ENCODE results near the gene CXCL6. TPM values are rescaled to one million over a fixed set of nuclear protein-coding genes. Genes with fewer than 3 reads are reported as not detected.

The CXCL6 gene
- polyA plus RNA-seq (ENCODE audit: insufficient read length) = not detected
- long read RNA-seq, donor 1 = 0 reads
- long read RNA-seq, donor 2 = 0 reads
- long read RNA-seq, donor 3 = 0 reads
- long read RNA-seq, donor 4 = 0 reads
- long read RNA-seq, donor 5 = 0 reads
- long read RNA-seq, donor 6 = 0 reads
- long read RNA-seq, donor 7 = 0 reads
- long read RNA-seq, donor 8 = 0 reads

DNA sequence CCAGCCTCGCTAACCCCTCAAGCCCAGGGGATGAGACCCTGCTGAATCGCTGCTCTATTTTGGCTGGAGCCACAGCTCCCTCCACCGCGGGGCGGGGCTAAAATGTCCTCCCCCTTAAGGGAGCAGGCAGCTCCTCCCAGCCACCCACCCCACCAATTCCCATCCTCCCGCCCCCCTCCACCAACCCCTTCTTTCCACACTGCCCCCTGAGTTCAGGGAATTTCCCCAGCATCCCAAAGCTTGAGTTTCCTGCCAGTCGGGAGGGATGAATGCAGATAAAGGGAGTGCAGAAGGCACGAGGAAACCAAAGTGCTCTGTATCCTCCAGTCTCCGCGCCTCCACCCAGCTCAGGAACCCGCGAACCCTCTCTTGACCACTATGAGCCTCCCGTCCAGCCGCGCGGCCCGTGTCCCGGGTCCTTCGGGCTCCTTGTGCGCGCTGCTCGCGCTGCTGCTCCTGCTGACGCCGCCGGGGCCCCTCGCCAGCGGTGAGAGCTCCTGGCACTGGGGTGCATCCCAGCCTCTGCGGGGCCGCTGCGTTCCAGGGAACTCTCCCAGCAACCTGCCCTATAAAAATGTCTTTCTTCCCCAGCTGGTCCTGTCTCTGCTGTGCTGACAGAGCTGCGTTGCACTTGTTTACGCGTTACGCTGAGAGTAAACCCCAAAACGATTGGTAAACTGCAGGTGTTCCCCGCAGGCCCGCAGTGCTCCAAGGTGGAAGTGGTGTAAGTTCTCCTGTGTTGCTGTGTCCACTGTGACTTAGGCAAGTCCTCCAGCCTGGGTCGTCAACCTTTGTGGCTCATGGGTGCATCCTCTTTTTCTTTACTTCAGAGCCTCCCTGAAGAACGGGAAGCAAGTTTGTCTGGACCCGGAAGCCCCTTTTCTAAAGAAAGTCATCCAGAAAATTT, at the start of gene CXCL6:
TSS of gene CXCL6 (plus strand) at position 306 of the 907 bp plus-strand sequence. CDS start at position 379, 73 bp downstream.
- DNase-seq = no peak

DNA sequence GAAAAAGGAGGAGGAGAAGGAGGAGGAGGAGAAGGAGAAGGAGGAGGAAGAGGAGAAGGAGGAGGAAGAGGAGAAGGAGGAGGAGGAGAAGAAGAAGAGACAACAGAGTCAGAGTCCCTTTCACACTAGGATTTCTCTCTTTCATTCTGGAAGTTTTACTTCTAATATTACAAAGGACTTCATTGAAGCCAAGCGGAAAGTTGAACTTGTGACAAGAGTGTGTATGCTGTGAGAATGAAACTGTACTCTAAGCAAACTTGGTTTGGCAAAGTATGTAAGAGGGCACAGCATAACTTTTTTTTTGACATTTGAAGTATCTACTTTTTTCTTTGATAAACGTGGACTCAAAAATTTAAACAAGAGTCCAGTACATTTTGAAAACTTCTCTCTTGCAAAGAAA, 48.1 kb upstream of the CXCL6 start:
- no peak for DNase-seq

DNA sequence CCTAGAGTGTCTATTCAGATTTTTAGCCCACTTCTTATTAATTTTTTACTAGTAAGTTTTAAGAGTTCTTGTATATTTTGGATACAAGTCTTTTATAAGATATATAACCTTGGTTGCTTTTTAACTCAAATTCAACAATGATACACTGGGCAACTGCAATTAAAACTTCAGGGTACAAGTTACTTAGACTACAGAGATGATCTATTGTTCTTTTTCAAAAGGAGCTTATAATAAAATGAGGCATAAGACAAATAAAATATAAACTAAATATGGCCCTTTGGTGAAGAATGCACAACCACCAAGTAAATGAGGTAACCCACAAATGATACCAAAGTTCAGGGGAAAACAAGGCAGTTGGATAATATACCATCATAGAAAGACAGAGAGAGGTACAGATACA, 37.6 kb upstream of the CXCL6 start:
- no peak for DNase-seq

DNA sequence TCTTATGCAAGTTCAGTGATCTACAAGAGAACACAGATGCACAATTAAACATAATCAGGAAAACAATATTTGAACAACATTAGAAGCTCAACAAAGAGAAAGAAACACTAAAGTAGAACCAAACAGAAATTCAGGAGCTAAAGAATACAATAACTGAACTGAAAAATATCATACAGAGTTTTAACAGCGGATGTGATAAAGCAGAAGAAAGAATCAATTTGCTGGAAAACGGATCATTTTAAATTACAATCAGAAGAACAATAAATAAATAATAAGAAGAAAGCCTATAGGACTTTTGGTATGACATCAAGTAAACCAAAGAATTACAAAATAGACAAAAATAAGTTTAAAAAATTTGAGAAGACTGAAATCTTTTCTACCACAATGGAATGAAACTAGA, 36.3 kb upstream of the CXCL6 start:
- no peak for DNase-seq

DNA sequence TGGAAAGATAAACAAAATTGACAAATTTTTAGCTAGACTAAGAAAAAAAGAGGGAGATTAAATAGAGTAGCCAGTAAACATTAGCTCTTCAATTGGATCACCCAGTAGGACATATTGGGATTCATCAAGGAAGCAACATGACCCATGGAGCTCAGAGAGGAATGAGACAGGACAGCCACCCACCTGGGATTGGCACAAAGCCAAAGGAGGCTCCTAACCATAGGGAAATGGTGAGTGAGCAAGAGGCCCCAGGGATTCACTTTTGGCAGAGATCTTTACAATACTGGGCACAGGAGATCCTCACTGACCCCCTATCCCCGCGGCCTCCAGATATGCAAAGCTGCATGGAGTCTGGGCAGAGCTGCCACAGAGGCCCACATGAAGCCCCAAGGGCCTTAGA, 34.8 kb upstream of the CXCL6 start:
- no peak for DNase-seq

DNA sequence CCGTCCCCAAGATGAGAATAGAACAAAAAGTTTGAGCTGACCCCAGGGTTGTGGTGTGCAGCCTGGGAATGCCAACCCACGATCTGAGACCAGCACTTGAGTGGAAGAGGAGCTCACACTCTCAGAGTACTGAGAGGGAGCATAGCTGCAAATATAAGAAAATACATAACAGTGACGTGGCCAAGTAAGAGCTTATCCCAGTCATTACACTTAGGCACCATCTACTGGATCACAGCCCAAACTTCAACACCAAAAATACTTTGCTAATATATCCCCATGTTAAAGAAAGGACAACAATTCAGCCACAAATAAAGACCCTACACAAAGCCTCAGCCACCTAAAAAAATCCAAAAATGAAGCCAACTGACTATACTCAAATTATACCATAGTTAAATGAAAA, 33.3 kb upstream of the CXCL6 start:
- DNase-seq = no peak

DNA sequence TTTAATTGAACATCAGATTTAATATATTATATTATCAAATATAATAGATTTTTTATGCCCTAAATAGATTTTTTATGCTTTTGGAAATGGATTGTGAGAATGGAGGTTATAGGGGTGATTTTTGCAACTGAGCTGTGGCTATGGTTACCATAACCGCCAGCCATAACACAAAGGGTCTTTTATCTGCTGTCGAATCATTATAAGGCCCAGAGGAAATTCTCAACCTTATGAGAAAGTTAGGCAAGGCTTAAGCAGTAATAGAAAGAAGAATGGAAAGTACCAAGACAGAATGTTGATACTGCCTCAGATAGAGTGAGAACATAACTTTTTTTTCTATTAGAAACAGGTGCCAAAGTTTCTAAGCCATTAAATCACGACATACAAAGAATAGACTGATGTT, 26.3 kb upstream of the CXCL6 start:
- DNase-seq = no peak

DNA sequence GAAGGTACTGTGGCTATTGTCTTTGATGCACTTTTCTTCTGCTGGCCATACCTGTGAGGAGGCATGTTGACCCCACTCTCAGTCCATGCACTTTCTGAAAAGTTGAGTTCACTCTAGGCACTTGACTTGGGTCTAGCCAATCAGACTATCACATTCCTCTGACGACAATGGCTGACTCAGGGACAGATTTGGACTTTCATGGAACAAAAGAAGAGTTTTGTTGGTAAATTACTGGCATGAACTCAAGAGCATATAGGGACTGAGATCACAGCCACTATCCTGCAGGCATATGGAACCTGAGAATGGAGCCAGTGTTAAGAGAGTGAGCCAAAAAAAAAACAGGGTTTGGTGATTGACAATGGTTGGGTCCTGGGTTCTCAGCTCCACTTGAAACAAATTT, 24.6 kb upstream of the CXCL6 start:
- no peak for DNase-seq

DNA sequence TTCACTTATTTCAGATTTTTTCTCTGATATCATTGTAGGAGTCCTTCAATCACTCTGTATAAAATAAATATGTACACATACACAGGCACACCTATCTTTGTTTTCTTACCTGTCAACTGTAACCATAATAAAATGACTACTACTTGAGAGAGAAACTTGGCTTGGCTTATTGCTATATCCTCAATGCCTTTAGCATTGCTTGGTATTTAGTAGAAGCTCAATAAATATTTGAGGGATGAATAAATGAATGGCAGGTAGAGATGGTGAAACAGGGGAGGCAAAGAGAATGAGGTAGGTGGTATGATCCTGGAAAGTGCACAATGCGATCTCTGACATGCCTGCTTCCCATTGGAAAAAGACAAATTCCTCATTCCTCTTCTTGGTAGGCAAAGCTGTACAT, 21.8 kb upstream of the CXCL6 start:
- DNase-seq = no peak

DNA sequence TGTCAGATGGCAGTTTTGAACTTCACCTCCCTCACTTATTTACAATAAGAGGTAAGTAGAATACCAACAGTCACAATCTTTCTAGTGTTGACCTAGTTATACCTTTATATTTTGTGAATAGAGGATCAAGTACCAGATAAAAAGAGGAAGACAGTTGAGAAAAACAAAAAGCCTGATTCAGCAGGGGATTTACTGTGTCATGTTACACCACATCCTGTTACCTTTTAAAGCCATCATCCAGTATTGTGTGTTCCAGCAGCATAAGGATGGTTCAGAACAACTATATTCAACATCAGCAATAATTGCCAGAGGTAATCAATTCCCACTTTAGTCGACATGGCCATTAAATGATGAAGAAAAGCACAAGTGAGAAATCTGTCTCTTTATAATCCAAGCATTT, 21.3 kb upstream of the CXCL6 start:
- DNase-seq = no peak

DNA sequence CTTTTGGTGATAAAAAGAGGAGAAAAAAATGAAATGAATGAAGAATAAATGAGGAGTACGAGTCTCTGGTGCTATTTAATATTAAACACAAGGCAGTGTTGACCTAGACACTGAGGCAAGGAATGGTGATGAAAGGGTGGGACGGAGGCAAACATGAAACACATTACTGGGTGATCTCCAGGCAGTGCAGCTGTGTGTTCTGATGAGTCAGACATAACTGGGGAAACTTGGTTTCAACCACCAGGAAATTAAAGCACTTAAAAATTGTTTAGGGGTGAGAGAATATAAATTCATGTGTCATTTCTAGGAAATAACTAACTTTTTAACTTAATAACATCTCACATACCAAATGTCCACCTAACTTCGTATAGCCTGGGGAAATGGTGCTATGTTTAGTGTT, 19.7 kb upstream of the CXCL6 start:
- DNase-seq = no peak

DNA sequence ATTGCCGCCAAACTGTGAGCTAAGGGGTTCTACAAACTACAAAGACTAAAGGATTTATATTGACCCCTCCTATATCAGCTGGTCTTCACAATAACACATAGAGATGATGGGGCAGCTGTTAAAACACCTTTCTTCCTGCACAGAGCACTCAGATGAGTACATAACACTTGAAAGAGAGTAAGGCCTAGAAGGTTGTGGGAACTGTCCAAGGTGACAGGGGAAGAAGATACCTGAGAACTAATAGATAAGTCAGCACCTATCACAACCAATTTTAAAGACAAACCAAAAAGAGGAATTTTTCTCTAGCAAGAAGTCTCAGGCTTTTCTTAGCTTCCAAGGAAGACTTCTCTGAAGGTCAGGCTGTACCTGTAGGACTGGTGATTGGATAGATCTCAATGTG, 19.1 kb upstream of the CXCL6 start:
- DNase-seq = no peak

DNA sequence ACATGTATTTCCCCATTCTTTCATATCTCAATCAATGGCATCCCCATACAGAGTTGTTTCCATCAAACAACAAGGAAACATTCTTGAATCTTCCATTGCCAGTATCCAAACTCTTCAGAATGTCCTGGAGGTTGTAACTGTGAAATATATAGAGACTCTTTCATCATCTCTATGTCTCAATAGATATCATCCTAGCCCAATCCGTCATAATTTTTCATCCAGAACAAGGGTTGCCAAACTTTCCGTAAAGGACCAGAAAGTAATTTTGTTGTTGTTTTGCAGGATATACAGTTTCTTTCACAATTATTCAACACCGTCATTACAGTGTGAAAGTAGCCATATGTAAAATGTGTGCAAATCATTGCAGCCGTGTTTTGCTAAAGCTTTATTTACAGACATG, 15.2 kb upstream of the CXCL6 start:
- DNase-seq = no peak

DNA sequence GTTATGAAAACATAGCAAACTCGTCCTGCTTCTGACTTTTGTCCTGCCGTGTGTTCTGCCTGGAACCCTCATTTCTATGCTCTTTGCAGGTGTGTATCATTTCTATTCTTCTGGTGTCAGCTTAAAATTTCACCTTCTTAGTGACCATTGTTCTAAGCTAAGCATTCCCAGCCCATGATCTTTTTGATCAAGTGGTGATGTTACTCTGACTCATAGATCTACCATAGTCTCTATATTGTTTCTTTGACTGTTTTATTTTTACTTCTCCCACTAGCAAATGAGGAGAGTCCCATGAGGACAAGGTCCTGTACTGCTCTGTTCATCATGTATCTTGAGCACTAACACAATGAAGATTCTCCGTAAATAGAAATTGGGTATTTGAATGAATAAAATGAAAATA, 14.1 kb upstream of the CXCL6 start:
- DNase-seq = no peak

DNA sequence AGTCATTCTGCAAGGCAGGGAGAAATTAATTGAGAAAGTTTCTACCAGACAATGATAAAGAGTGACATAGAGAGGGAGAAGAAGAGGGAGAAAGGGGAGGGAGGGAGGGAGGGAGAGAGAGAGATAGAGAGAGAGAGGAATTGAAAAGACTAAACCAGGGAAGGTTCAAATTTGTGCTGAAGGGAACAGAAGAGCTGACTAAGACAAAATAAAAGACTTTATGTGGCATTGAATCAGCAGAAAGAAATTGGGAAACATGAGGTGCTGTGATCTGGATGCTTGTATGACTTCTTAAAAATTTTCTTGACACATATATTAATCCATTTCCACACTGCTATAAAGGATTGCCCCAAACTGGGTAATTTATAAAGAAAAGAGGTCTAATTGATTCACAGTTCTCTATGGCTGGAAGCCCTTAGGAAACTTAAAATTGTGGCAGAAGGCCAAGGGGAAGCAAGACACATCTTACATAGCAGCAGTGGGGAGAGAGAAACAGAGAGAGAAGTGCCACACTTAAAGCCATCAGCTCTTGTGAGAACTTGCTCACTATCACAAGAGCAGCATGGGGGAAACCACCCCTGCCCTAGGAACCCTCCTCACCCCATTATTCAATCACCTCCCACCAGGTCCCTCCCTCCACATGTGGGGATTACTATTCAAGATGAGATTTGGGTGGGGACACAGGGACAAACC, 13.5 kb upstream of the CXCL6 start:
- no peak for DNase-seq

DNA sequence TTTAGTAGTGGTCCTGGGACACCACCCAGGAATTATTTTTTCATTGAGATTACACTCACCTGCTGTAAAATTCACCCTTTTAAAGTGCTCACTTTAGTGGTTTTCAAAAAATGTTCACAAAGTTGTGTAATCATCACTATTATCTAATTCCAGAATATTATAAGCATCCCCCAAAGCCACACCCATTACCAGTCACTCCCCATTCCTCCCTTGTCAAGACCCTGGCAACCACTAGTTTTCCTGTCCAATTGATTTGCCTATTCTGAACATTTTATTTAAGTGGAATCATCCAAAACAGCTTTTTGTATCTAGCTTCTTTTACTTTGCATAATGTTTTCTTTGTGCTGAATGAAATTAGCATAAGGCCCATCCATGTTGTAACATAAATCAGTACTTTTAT, 12.7 kb upstream of the CXCL6 start:
- no peak for DNase-seq

DNA sequence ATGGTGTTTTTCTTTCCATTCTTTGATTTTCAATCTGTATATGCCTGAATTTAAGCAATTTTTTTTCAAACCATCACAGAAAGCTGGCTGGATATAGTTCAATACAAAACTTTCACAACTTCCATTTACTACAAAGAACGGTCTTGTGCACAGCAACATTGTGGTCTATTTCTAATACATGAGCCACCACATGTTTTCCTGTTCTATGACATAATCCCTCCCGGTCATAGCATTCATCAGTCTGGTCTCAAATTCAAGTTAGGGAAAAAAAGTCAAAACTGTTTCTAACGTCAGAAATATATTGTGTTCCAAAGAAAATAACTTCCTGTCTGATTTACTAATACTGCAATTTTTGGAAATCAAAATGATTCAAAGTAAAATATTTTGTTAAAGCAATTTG, 7.5 kb upstream of the CXCL6 start:
- no peak for DNase-seq

DNA sequence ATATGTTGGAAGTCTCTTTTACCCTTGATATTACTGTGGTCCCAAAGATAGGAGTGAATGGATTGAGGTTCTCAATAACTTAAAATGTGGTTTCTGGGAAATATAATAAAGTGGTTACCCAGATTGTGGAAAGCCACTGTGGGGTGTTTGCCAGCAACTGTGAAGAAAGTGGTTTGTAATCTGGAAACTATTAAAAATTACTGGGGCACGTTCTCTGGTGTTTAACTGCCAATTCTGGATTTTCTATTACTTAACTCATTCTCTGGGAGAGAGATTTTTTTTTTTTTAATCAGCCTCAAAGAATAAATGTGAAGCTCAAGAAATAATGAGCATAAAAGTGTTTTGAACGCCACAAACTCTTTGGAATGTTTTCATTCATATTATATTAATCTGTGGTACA, 4.9 kb upstream of the CXCL6 start:
- DNase-seq = no peak

DNA sequence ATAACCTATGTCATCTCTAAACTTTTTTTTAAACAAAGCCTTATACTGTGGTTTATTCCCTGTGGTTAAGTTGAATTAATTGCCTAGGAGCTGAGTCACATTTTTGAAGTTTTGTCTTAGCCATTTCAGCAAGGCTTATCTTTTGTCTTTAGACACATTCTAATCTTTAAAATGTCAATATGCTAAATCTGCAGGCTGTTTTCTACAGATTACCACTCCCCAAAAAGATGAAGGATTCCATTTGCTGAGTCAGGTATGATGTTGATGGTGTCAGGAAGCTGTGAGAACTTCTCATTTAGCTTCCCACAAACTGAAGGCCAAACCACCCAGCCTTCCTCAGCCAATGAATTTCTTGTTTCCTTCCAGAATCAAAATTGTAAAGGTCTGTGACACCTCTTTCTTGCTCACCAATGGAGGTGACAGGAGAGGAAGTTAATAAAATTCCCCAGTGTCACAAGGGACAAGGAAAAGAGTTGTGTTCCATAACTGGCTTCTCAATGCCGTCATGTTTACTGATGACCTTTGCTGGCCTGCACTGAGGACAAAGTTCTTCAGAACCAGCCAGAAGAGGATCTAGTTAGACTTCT, 3.7 kb upstream of the CXCL6 start:
- no peak for DNase-seq

DNA sequence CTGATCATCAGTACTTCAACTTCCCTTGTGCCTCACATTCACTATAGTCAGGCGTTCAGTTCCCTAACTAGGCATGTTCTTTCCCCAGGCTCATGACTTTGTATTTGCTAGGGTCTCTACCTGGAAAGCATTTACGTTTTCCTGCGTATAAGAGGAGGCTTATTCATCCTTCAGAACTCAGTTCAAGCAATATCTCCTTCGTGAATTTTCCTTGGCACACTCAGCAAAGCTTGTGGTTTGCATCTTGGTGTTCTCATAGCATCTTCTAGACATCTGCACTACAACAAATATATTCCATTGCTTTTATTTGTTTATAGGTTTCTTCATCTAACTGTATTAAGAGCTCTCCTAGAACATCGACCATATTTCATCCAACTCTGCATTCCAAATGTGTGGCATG, 2.6 kb downstream of the CXCL6 start:
- DNase-seq = no peak

DNA sequence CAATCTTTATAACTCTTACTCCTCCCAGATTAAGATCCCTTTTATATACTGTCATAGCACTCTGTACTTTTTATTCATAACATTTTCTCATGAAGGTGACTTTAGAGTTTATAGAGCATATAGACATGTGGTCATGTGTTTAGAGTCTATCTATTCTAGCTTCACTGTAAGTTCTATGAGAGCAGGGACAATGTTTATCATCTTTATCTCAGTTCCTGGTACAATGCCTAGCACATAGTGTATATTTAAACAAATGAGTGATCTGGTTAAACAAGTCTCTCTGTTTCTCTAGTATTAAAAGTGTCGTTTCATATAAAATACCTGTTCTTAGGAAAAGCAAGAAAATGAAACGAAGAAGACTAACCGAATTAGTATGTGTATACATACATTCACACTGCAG, 3.2 kb downstream of the CXCL6 start:
- DNase-seq = no peak

DNA sequence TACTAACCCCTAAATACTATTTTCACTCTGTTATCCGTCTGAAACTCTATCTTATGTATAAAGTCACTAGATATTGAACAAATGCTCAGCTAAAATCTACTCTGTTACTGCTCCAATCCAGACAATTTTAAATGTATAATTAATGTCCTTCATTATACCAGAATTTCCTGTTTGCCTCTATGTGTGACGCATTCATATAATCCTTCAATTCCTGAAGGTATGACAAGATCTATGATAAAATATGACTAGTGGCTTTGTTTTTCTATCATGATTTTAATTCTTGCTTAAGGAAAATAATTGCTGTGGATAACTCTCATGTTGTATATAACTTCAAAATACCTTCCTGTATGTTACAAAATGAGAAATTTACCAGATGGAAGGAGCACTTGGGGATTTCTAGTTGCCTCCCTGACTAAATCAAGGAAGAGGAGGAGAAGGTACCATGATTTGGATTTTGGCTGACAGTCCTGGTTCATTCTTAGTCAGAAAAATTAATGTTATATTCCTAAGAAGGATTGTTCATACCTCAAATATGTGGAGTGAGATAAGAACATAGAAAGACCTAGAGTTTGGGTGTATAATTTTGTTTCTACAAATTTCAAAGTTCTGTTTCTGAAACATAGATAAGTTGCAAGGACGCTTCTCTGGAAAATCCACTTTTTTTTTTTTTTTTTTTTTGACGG, 4.9 kb downstream of the CXCL6 start:
- no peak for DNase-seq

All from left kidney (tissue), 8 donors.